Measurements from ENCODE around the gene SDK2.

The SDK2 gene

GRCh38 chr17:73531158-73531557, 113.1 kb downstream of the SDK2 start:
- DNase-seq: no peak

DNA sequence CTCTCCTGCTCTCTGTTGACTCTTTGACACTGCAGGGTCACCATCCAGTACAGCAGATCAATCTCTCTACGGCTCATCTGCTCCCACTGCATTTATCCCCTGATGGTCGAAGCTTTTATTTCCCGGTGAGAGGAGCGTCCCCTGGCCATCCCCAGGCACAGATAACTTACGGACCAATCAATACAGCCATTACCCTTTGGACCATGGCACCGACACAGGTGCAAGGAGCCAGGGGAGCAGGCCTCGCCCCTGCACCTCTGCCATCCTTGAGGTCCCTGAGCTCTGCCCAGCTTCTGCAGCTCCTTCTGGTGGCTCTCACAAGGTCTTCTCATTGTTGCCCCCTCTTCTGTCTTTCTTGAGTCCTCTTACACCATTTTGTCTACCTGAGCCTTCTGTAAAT, 115.6 kb downstream of the SDK2 start:
- no peak for DNase-seq

GRCh38 chr17:73526952-73527351, 117.3 kb downstream of the SDK2 start:
- DNase-seq: no peak

DNA sequence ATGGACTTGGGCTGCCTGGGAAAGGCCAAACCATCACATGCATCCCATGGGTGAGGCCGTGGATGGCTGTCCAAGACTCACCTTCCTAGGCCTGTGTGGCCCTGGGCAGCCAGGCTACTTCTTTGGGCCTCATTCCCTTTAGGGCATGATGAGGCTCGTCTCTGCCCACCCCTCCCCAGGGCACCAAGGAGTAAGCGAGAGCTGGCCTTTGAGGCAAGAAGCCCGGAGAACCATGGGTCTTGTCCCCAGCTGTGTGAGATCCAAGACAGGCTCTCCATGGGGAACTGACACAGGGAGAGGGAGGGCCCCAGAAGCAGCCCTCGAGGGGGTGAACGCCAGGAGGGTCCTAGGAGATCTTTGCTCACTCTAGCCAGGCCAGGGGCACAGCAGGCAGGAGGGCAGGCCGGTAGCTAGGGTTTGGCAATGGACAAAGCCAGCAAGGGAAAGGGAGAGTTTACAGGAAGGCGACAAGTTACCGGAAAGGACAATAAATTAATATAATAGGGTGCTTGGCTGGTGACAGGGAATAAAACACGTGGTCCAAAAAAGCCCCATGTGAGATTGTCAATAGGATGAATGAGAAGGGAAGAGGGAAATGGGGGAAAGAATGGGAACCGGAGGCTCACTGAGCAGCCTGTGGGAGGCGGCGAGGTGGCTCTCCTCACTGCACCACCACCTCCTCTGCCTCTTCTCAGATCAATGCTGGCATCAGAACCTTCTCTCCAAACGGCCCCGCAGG, 119.1 kb downstream of the SDK2 start:
- DNase-seq: no peak

GRCh38 chr17:73522696-73523095, 121.5 kb downstream of the SDK2 start:
- DNase-seq: no peak

GRCh38 chr17:73522107-73522506, 122.1 kb downstream of the SDK2 start:
- no peak for DNase-seq

DNA sequence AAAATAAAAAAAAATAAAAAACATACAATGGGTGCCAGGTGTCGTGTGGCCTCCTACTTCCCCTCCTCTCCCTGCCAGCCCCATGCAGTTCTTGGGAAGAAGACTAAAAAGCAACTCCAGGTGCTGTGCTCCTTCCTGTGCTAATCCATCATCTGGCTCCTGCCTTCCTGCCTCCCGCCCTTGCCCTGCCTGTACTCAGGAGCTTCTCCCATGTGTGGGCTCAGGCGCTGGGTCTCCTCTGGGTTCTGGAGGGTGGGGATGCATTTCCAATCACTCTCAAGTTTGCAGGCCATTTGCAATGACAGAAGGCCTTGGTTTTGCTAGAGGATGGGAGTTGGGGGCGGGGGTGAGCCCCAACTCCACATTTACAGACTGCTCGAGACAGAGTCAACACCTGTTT, 122.9 kb downstream of the SDK2 start:
- no peak for DNase-seq

DNA sequence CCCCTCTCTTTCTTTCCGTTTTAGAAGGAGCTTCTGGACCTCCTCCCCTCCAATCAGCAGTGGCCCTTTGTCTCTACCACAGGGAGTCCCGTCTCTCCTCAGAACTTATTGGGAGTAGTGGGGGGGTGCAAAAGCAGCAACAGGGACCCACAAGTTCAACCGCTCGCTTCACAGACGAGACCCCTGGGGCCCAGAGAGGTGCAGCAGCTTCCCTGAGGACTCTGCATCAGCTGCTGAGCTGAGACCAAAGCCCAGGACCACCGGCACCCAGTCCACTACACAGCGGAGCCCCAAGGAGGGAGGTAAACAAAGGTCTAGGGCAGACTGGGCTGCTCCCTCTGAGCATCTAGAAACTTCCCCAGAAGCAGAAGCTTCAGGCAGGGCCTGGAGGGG, 123.9 kb downstream of the SDK2 start:
- no peak for DNase-seq

- DNase-seq: no peak
Measured at GRCh38 chr17:73519714-73520368, 124.4 kb downstream of the SDK2 start.

DNA sequence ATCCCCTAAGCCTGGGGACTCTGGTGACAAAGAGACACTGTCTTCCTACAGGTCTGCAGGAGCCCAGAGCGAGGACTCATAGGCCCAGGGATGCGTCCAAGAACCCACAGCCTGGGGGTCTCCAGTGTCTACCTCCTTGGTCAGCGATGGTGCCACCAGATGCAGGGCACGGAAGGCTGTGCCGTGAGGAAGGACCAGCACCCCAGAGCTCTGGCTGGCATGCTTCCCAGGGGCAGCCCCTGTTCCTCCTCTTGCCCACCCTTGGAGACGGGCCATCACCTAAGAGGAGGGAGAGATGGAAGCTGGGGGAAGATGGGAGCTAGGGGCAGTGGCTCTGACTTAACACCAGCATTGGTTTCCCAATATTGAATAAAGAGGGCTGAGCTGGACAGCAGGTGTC, 125.2 kb downstream of the SDK2 start:
- no peak for DNase-seq

GRCh38 chr17:73516431-73516830, 127.8 kb downstream of the SDK2 start:
- DNase-seq: no peak

- no peak for DNase-seq
Measured at GRCh38 chr17:73514146-73514863, 129.9 kb downstream of the SDK2 start.

GRCh38 chr17:73513426-73513825, 130.8 kb downstream of the SDK2 start:
- DNase-seq: no peak

DNA sequence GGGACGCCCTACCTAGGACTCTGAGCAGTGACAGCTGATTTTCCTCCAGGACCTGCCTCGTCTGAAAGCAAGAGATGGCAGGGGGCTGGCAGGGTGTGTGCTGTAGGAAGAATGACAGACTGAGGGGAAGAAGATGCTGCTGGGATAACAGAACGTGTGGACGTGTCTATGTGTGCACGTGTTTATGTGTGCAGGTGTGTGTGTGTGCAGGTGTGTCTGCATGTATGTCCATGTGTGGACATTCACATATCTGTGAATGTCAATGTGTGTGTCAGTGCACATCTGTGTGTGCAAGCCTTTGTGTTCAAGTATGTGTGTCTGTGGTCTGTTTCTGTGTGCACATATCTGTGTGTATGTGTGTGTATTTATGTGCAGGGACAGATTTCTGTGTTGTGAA, 132.5 kb downstream of the SDK2 start:
- no peak for DNase-seq

DNA sequence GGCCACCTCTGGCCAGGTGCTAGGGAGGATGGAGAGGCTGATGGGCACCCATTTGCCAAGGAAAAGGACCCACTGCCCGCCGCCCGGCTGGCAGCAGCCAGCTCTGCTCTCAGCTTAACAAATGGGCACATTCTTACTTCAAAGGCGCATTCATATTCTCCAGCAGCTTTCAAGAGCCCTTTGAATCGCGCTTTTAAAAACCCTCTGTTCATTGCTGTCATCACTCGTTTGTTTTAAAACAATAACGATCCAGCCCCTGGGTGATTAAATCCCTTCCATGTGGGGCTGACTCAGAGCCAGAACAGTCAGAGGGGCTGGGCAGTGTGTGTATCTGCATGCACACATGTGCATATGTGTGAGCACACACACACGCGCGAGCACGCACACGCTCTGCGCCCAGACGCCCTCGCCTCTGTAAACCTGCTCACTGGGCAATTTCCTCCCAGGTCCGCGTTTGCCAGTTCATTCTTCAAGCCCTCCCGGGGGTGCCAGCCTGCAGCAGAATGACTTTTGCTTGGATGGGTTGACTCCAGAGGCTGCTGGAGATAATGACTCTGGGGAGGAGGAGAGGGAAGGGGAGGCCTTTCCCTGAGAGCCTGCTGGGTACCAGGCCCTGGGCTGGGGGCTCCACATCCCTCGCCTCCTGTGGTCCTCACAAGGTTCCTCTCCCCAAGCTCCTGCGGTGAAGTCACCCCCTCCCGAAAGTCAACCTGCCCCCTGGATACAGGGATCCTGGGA, 133.1 kb downstream of the SDK2 start:
- no peak for DNase-seq

DNA sequence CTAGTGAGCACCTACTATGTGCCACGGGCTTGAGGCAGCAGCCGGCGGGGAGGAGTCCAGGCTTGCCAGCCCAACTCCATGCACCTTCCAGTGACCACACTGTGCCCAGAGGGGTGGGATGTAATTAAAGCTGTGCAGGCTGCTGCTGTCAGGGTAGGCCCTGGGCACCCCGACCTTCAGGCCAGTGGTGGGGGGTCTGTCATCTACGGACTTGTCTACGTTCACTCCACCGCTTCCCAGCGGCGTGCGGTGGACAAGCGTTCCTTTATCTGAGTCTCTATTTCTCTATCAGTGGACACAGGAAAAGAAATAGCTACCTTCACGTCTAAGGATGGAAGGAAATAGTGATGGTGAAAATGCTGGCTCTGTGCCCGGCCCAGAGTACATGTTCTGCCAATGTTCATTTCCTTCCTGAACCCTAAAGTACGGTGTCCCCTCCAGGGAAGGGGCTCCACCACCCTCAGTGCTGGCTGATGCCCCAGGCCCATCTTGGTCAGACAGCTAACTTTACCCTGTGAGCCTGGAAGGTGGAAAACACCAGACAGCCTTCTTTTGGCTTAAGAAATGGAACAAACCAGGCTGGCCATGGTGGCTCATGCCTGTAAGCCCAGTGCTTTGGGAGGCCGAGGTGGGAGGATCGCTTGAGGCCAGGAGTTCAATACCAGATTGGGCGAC, 135.2 kb downstream of the SDK2 start:
- DNase-seq: no peak

DNA sequence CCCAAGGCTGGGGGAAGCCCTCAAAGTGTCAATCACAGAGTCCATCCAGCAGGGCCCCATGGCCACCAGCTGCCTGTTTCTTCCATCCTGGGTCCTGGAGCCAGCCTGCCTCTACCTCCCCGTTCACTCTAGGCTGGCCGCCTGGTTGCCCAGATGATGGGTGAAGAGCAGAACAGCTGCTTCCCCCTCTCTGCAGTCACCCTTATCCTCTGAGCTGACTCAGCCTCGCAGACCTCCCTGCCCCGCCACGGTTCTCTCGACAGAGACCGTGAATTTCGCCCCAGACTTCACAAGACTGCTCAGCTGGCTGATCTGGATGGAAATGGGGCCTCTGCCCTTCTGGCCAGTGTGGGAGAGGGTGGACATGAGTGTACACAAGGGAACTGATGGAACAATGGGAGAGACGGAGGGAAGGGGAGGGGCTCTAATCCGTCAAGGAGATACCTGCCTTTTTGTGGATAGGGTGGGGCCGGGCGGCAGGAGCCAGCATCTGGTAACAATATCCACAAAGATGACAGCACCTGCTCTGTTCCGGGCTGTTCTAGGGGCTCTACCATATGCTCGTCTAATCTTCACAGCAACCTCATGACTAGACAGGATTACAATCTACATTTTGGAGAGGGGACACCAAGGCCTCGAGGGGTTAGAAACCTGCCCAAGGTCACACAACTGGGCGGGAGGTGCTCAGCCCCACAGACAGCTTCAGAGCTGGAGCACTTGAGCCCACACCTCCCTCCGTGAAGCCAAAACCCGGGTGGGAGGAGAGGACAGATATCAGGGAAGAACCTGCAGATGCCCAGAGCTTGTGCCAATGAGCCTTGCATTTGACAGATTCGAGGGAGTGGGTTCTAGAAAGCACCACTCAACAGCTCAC, 136.0 kb downstream of the SDK2 start:
- no peak for DNase-seq

- DNase-seq: no peak
Measured at GRCh38 chr17:73506470-73507435, 137.5 kb downstream of the SDK2 start.

DNA sequence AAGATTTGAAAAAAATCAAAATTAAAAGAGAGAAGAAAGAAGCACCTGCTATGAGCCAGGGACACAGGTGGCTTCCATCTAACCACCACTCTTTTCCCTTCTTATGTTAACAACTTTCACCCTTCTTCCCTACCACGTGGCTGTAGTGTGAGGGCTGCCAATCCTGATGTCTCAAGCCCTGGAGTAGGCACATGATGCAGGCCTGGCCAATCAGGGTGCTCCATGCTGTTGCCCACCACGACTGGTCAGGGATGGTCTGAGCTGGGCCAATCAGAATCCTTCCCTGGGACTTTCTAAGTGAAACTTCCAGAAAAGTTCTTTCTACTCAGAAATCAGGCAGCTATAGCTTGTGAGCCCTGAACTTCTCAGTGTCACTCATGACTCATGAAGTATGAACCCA, 140.7 kb downstream of the SDK2 start:
- no peak for DNase-seq

- DNase-seq: no peak
Measured at GRCh38 chr17:73500414-73500999, 143.7 kb downstream of the SDK2 start.

All from SW 1271 (cell line).